ENCODE results near the gene ST6GAL1.

The ST6GAL1 gene

DNA sequence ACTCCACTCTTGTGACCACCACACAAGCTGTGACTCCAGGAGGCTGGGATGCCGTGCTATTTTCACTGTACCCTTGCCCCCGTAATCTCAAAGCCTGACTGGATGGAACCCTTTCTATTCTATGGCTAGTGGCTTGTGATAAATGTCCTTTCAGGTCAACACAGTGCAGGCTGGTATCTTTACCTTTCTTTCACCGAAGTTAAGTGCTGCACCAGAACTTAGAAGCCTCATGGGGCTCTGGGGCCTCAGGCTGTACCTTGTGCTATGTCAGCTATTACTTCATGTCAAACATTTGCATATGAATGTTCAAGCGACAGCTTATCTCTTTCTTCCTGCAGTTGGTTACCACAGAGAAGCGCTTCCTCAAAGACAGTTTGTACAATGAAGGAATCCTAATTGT lies 142.2 kb downstream of the ST6GAL1 start:
- TF ChIP-seq, protein P1, sequence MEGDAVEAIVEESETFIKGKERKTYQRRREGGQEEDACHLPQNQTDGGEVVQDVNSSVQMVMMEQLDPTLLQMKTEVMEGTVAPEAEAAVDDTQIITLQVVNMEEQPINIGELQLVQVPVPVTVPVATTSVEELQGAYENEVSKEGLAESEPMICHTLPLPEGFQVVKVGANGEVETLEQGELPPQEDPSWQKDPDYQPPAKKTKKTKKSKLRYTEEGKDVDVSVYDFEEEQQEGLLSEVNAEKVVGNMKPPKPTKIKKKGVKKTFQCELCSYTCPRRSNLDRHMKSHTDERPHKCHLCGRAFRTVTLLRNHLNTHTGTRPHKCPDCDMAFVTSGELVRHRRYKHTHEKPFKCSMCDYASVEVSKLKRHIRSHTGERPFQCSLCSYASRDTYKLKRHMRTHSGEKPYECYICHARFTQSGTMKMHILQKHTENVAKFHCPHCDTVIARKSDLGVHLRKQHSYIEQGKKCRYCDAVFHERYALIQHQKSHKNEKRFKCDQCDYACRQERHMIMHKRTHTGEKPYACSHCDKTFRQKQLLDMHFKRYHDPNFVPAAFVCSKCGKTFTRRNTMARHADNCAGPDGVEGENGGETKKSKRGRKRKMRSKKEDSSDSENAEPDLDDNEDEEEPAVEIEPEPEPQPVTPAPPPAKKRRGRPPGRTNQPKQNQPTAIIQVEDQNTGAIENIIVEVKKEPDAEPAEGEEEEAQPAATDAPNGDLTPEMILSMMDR (conservative IDR thresholded peaks at IDR 0.05), result no peak
- no peak overlapping the region for H3K27ac ChIP-seq

DNA sequence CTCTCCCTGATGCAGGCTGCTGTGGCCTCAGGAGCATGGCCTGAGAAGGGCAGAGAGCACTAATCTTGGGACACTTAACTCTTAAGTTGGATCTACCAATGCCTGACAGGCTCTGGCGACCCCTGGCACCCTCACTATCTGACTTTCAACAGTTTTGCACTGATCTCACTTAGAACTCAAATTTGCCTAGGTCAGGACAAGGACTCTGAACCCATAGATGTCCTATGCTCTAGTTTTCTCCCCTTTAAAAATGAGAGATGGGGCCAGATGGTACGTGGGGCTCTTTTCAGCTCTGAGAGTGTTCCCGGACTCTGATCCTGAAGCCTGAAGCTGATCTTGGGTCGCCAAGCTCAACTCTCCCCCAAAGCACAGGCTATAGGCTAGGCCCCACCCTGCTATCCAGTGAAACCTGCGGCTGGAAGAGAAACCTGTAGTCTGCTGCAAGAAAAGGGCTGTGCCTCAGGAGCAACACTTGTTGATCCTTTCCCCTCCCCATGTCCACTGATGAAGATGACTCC lies 143.3 kb downstream of the ST6GAL1 start:
- H3K27ac ChIP-seq, result no peak overlapping the region
- TF ChIP-seq, protein P1 (conservative IDR thresholded peaks at IDR 0.05), result no peak

- TF ChIP-seq, protein P1 (conservative IDR thresholded peaks at IDR 0.05), result no peak
- H3K27ac ChIP-seq, result no peak overlapping the region
These were observed 144.5 kb downstream of the ST6GAL1 start for GRCh38 chr3:187074846-187075245.

GRCh38 chr3:187076297-187076696 lies 146.0 kb downstream of the ST6GAL1 start:
- H3K27ac ChIP-seq, result no peak overlapping the region
- TF ChIP-seq, protein P1 (conservative IDR thresholded peaks at IDR 0.05), result no peak

DNA sequence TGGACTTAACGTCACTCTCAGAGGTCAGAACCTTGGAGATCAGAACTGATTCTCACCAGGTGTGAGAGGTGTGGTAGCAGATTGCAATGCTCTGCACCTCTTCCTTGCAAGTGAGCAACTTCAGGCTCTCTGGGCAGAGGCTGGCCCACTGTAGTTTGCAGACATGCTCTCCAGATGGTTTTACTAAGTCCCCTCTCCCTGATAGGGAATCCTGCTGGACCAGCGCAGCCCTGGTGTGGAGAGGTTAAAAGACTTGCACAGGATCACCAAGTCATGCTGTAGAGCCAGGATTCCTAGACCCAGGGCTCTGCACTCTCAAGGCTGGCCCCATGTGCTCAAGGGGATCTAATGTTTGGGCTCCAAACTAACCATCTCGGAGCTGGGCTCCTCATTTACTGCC lies 146.8 kb downstream of the ST6GAL1 start:
- H3K27ac ChIP-seq, result no peak overlapping the region
- TF ChIP-seq, protein P1 (conservative IDR thresholded peaks at IDR 0.05), result no peak

DNA sequence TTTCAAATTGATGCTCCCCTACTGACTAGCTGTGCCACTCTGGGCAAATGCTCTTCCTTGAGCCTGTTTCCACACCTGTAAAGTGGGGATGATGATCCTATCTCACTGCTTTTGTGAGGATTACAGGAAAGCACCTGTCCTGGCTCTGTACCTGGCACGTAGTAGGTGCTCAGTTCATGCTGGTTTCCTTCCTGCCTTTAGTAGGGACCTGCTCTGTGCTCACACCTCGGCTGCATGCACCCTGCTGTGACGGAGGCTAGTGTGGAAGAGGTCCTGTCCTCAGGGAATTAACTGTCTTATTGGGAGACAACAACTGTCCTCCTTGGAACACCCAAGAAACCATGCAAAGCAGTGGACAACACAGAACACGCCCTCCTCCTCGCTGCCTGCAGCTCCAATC lies 147.2 kb downstream of the ST6GAL1 start:
- no peak overlapping the region for H3K27ac ChIP-seq
- TF ChIP-seq, protein P1 (conservative IDR thresholded peaks at IDR 0.05), result no peak

- H3K27ac ChIP-seq, result no peak overlapping the region
These were observed 149.0 kb downstream of the ST6GAL1 start for GRCh38 chr3:187079090-187080022.

More at GRCh38 chr3:187079090-187080022, 149.0 kb downstream of the ST6GAL1 start:
- TF ChIP-seq, protein P1 (conservative IDR thresholded peaks at IDR 0.05), result no peak
